GM21825 (cell line): Measurements from ENCODE around the gene STIP1.
A peak's percentile ranks its signal among the peaks of the same experiment; 100 is the strongest.

Experiments used
- ATAC-seq: cut with Tn5 transposase; IDR thresholded peaks from one replicate; pipeline ENCODE4 v1.9.1; 2021; ENCODE audit warnings: mild to moderate bottlenecking, moderate library complexity; ENCODE audit not compliant: unreplicated experiment

STIP1 gene

GRCh38 chr11:64196626-64197025 lies 10.7 kb downstream of the STIP1 start:
- ATAC-seq = no peak

GRCh38 chr11:64198511-64198910 lies 12.5 kb downstream of the STIP1 start:
- no peak for ATAC-seq

GRCh38 chr11:64201543-64201942 lies 15.6 kb downstream of the STIP1 start:
- ATAC-seq = no peak

- no peak for ATAC-seq
Measured at GRCh38 chr11:64202992-64203391, 17.0 kb downstream of the STIP1 start.

GRCh38 chr11:64203421-64204079 lies 17.6 kb downstream of the STIP1 start:
- ATAC-seq = no peak

GRCh38 chr11:64204080-64204440 lies 18.1 kb downstream of the STIP1 start:
- no peak for ATAC-seq

GRCh38 chr11:64204464-64204989 lies 18.6 kb downstream of the STIP1 start:
- no peak for ATAC-seq

- peak; percentile 37 for ATAC-seq
Measured at GRCh38 chr11:64206457-64207255, 20.7 kb downstream of the STIP1 start, which contains the start of gene FERMT3. Gene FERMT3 (plus strand): TSS chr11:64206721. CDS start chr11:64207365, 644 bp downstream.

- peak; percentile 39 for ATAC-seq
Measured at GRCh38 chr11:64207256-64208085, 21.5 kb downstream of the STIP1 start.

- ATAC-seq = no peak
Measured at GRCh38 chr11:64208086-64208795, 22.3 kb downstream of the STIP1 start.

- ATAC-seq = no peak
Measured at GRCh38 chr11:64208796-64209562, 23.0 kb downstream of the STIP1 start.

GRCh38 chr11:64209563-64209843 lies 23.5 kb downstream of the STIP1 start:
- no peak for ATAC-seq

GRCh38 chr11:64210301-64211020 lies 24.5 kb downstream of the STIP1 start:
- ATAC-seq = no peak

GRCh38 chr11:64211181-64211872 lies 25.4 kb downstream of the STIP1 start:
- no peak for ATAC-seq

GRCh38 chr11:64216879-64217278 lies 30.9 kb downstream of the STIP1 start:
- no peak for ATAC-seq

- ATAC-seq = no peak
Measured at GRCh38 chr11:64218628-64219353, 32.8 kb downstream of the STIP1 start.

GRCh38 chr11:64219354-64219684 lies 33.3 kb downstream of the STIP1 start:
- ATAC-seq = no peak

- ATAC-seq = no peak
Measured at GRCh38 chr11:64219755-64220154, 33.8 kb downstream of the STIP1 start.
